IgD-negative memory B cell (primary cell): ENCODE data around the gene CD81. TPM values are rescaled to one million over a fixed set of nuclear protein-coding genes. Genes with fewer than 3 reads are reported as not detected.

Experiments
- H3K27ac Mint-ChIP-seq, 3 donors: one replicate each; pipeline ENCODE4 v1.8.0; 2020 to 2022; ENCODE audit warnings: mild to moderate bottlenecking in 3 of 3, mixed read lengths in 3 of 3, moderate library complexity in 1 of 3
- H3K27me3 Mint-ChIP-seq: one replicate; pipeline ENCODE4 v1.8.0; 2021; ENCODE audit warnings: mixed read lengths
- H3K36me3 Mint-ChIP-seq: one replicate; pipeline ENCODE4 v1.8.0; 2020; ENCODE audit warnings: mild to moderate bottlenecking, mixed read lengths
- H3K4me1 Mint-ChIP-seq, 3 donors: one replicate each; pipeline ENCODE4 v1.8.0; 2020 to 2022; ENCODE audit warnings: mixed read lengths in 3 of 3, mild to moderate bottlenecking in 1 of 3
- H3K4me3 Mint-ChIP-seq, 4 donors: one replicate each; pipeline ENCODE4 v1.8.0; 2020 to 2022; ENCODE audit warnings: mild to moderate bottlenecking in 4 of 4, mixed read lengths in 4 of 4, moderate library complexity in 3 of 4
- H3K9me3 Mint-ChIP-seq, 3 donors: one replicate each; pipeline ENCODE4 v1.8.0; 2020 to 2021; ENCODE audit warnings: mixed read lengths in 3 of 3, mild to moderate bottlenecking in 1 of 3
- polyA plus RNA-seq: library from polyadenylated mRNA; unstranded; fragments of 300-500 nt; fragmentation: Illumina TruSeq; gene quantifications from one replicate; pipeline ENCODE4 v1.2.3, GENCODE V29; 2021

Gene CD81
- polyA plus RNA-seq, 1 donor from 2014 or later: 195 TPM

DNA sequence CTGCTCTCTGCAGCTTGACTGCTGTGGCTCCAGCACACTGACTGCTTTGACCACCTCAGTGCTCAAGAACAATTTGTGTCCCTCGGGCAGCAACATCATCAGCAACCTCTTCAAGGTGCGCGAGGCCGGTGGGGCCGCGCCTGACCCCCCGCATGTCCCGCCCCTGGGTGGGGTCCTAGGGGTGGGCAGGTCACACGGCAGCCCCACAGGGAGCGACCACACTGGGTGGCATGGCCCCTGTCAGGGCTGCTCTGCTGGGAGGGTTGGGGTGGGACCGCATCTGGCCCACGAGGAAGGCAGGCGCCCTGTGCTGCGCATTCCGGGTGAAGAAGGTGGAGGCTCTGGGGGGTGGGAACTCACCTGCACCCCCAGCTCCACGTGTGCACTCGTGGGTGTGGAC is 18.7 kb downstream of the CD81 start:
- H3K36me3 Mint-ChIP-seq: no peaks in the 10 kb centered on the region
- H3K9me3 Mint-ChIP-seq: no peaks in the 10 kb centered on the region
- peak overlapping the region in 1 of 3 donors; percentile 60 for H3K27ac Mint-ChIP-seq
- H3K27me3 Mint-ChIP-seq: no peaks in the 10 kb centered on the region
- peak overlapping the region in 1 of 4 donors; percentile 17 for H3K4me3 Mint-ChIP-seq
- H3K4me1 Mint-ChIP-seq: peaks cover 14 to 23% (median 17%) of the 10 kb centered on the region in 3 donors

DNA sequence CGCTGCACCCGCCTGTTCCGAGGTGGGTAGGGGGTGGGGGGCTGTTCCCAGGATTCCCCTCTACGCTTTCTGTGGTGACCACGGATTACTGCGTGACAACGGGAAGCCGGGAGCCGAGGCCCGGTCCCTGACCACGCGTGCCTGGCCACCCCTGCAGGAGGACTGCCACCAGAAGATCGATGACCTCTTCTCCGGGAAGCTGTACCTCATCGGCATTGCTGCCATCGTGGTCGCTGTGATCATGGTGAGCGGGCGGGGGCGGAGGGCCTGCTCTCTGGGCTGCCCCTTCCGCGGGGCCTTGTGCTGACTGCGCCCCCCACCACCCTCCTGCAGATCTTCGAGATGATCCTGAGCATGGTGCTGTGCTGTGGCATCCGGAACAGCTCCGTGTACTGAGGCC is 19.4 kb downstream of the CD81 start:
- Mint-ChIP-seq H3K36me3 (no peaks in the 10 kb centered on the region), H3K4me3 (peak overlapping the region in 1 of 4 donors; percentile 35), H3K27me3 (no peaks in the 10 kb centered on the region), H3K4me1 (peaks cover 16 to 23% (median 17%) of the 10 kb centered on the region in 3 donors), H3K27ac (peak overlapping the region in 1 of 3 donors; percentile 97), H3K9me3 (no peaks in the 10 kb centered on the region)

- Mint-ChIP-seq H3K27ac (peak overlapping the region in 1 of 3 donors; percentile 97), H3K9me3 (no peaks in the 10 kb centered on the region), H3K27me3 (no peaks in the 10 kb centered on the region), H3K36me3 (no peaks in the 10 kb centered on the region), H3K4me1 (peaks cover 16 to 23% (median 17%) of the 10 kb centered on the region in 3 donors), H3K4me3 (peak overlapping the region in 1 of 4 donors; percentile 35)
Observed at GRCh38 chr11:2397005-2397404, 19.9 kb downstream of the CD81 start.

- H3K4me3 Mint-ChIP-seq: peak overlapping the region; percentile 60 to 92 (median 90)
- H3K9me3 Mint-ChIP-seq: no peaks in the 10 kb centered on the region
- H3K36me3 Mint-ChIP-seq: no peaks in the 10 kb centered on the region
- H3K27me3 Mint-ChIP-seq: no peaks in the 10 kb centered on the region
- H3K27ac Mint-ChIP-seq: peak overlapping the region; percentile 71 to 97 (median 94)
- H3K4me1 Mint-ChIP-seq: peaks cover 16 to 17% (median 16%) of the 10 kb centered on the region in 3 donors
Observed at GRCh38 chr11:2398664-2399355, 21.7 kb downstream of the CD81 start.

DNA sequence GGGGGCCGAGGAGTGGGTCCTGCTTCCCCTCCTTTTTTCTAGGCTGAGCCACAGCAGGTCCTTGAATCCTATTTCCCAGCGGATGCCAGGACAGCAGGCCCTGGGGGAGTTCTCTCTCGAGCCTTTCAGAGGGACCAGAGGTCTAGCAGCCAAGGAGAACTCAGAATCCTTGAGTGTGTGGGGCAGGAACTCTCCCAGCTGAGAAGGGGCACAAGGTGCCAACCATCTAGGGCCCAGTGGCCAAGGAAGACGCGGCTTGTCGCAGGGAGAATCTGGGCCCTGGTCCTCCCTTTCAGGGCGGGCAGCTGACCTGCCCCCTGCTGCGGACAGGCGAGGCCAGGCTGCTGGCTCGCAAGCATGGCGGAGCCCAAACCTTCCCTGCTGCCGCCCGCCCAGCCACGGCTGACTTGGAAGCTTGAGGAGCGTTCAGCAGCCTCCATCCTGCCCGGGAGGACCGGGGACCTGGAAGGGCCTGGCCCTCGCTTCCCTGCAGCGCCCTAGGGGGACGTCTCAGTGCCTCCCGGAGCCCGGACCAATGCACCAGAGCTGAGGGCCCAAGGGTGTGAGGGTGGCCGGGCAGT is 22.5 kb downstream of the CD81 start:
- Mint-ChIP-seq H3K36me3 (no peaks in the 10 kb centered on the region), H3K9me3 (no peaks in the 10 kb centered on the region), H3K4me1 (peaks cover 9 to 14% (median 13%) of the 10 kb centered on the region in 3 donors), H3K4me3 (peak overlapping the region; percentile 60 to 92 (median 90)), H3K27me3 (no peaks in the 10 kb centered on the region), H3K27ac (peak overlapping the region; percentile 95 to 97 (median 96))

GRCh38 chr11:2400069-2400761 is 23.1 kb downstream of the CD81 start, which contains the start of gene TSSC4:
TSSC4 (plus strand) TSS chr11:2400750; CDS start chr11:2402634, 1,884 bp downstream.
- Mint-ChIP-seq H3K4me3 (peak within 1 kb of the TSS; percentile 88 to 97 (median 94)), H3K27me3 (no peaks in the 10 kb centered on the region), H3K36me3 (no peaks in the 10 kb centered on the region), H3K4me1 (peaks cover 7 to 12% (median 9%) of the 10 kb centered on the region in 3 donors), H3K27ac (peak within 1 kb of the TSS; percentile 95 to 97 (median 96)), H3K9me3 (no peaks in the 10 kb centered on the region)

GRCh38 chr11:2400762-2401435 is 23.8 kb downstream of the CD81 start:
- Mint-ChIP-seq H3K9me3 (no peaks in the 10 kb centered on the region), H3K4me1 (peaks cover 7 to 12% (median 9%) of the 10 kb centered on the region in 3 donors), H3K27me3 (no peaks in the 10 kb centered on the region), H3K4me3 (peak overlapping the region; percentile 88 to 97 (median 94)), H3K27ac (peak overlapping the region in 2 of 3 donors; percentile 96 to 97), H3K36me3 (no peaks in the 10 kb centered on the region)

DNA sequence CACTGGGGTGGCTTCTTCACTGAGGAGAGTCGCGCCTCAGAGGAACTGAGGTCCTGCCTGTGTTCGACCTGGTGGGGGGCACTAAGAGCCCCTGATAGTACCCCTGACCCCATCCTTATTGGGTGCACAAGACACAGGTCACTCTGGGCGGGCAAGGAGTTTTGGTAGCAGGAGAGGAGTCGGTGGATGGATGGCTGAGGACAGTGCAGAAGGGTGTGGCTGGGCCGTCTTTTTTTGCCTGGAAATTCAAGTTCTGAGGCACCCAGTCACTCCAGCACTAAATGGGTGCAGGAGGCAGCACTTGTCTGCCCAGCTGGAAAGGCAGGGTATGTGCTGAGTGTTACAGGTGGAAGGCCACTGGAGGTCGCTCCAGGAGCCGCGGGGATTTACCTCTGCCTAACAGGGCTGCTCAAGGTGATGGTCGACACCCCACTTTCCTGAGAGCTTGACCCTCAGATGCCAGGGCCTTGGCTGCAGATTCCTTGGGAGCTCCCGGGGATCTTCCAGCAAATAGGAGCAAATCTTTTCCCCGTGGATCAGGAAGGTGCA is 24.4 kb downstream of the CD81 start:
- Mint-ChIP-seq H3K27me3 (no peaks in the 10 kb centered on the region), H3K27ac (peak overlapping the region in 1 of 3 donors; percentile 97), H3K9me3 (no peaks in the 10 kb centered on the region), H3K4me1 (peaks cover 7 to 12% (median 8%) of the 10 kb centered on the region in 3 donors), H3K4me3 (peak overlapping the region; percentile 88 to 97 (median 94)), H3K36me3 (no peaks in the 10 kb centered on the region)

DNA sequence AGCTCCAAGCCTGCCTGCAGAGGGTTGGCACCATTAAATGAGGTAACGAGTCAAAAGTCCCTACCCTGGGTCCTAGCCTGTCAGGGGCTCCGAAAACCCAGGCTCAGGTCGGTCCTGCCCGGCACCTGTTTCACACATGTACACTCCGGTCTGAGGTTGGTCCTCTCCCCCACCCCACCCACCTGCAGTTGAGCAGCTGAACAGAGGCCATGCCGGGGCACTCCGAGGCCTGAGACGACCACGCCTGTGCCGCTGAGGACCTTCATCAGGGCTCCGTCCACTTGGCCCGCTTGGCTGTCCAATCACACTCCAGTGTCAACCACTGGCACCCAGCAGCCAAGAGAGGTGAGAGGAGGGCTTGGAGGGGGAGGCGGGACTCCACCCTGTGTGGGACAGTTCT is 25.0 kb downstream of the CD81 start:
- Mint-ChIP-seq H3K27ac (peak overlapping the region in 2 of 3 donors; percentile 78 to 97), H3K4me1 (peaks cover 7 to 12% (median 7%) of the 10 kb centered on the region in 3 donors), H3K27me3 (no peaks in the 10 kb centered on the region), H3K36me3 (no peaks in the 10 kb centered on the region), H3K9me3 (no peaks in the 10 kb centered on the region), H3K4me3 (peak overlapping the region; percentile 59 to 97 (median 94))

DNA sequence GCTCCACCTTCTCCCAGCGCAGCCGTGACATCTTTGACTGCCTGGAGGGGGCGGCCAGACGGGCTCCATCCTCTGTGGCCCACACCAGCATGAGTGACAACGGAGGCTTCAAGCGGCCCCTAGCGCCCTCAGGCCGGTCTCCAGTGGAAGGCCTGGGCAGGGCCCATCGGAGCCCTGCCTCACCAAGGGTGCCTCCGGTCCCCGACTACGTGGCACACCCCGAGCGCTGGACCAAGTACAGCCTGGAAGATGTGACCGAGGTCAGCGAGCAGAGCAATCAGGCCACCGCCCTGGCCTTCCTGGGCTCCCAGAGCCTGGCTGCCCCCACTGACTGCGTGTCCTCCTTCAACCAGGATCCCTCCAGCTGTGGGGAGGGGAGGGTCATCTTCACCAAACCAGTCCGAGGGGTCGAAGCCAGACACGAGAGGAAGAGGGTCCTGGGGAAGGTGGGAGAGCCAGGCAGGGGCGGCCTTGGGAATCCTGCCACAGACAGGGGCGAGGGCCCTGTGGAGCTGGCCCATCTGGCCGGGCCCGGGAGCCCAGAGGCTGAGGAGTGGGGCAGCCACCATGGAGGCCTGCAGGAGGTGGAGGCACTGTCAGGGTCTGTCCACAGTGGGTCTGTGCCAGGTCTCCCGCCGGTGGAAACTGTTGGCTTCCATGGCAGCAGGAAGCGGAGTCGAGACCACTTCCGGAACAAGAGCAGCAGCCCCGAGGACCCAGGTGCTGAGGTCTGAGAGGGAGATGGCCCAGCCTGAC is 26.0 kb downstream of the CD81 start:
- Mint-ChIP-seq H3K27ac (peak overlapping the region in 2 of 3 donors; percentile 39), H3K4me1 (peaks cover 7 to 12% (median 8%) of the 10 kb centered on the region in 3 donors), H3K4me3 (peak overlapping the region in 1 of 4 donors; percentile 92), H3K27me3 (no peaks in the 10 kb centered on the region), H3K9me3 (no peaks in the 10 kb centered on the region), H3K36me3 (no peaks in the 10 kb centered on the region)

DNA sequence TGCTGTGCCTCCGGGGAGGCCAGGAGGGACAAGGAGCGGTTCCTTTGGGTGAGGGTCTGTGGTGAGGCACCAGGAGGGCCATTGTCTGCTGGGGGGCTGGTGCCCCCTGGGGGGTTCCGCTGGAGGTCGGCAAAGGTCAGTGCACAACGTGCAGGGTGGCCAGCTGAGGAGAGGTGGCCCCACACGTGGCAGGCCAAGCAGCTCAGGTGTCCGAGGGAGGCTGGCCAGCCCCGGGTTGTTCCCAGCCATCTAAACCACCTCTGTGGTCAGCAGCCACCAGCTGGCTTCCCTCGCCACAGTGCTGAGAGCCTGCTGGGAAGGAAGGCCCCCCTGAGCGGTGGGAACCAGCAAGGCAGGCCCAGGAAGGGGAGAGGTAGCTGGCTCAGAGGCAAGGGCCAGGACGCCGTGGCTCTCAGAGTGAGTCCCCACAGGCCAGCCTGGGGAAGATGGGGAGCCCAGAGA is 27.7 kb downstream of the CD81 start:
- Mint-ChIP-seq H3K36me3 (no peaks in the 10 kb centered on the region), H3K9me3 (no peaks in the 10 kb centered on the region), H3K4me1 (peaks cover 3 to 8% (median 7%) of the 10 kb centered on the region in 3 donors), H3K27ac (peak overlapping the region in 2 of 3 donors; percentile 23 to 78), H3K4me3 (peak overlapping the region in 2 of 4 donors; percentile 30 to 48), H3K27me3 (no peaks in the 10 kb centered on the region)

- no peaks in the 10 kb centered on the region for H3K27me3 Mint-ChIP-seq
- H3K9me3 Mint-ChIP-seq: no peaks in the 10 kb centered on the region
- peaks cover 0 to 4% (median 2%) of the 10 kb centered on the region in 3 donors for H3K4me1 Mint-ChIP-seq
- H3K4me3 Mint-ChIP-seq: no peak overlapping the region
- H3K27ac Mint-ChIP-seq: peak overlapping the region in 1 of 3 donors; percentile 43
- H3K36me3 Mint-ChIP-seq: no peaks in the 10 kb centered on the region
Observed at GRCh38 chr11:2406451-2406850, 29.3 kb downstream of the CD81 start.

GRCh38 chr11:2406878-2407410 is 29.8 kb downstream of the CD81 start:
- Mint-ChIP-seq H3K4me3 (no peak overlapping the region), H3K27me3 (no peaks in the 10 kb centered on the region), H3K27ac (peak overlapping the region in 1 of 3 donors; percentile 43), H3K9me3 (no peaks in the 10 kb centered on the region), H3K36me3 (no peaks in the 10 kb centered on the region), H3K4me1 (peaks cover 0 to 2% (median 2%) of the 10 kb centered on the region in 3 donors)
